Aorta (tissue), 5 donors: ENCODE data around the gene SRGAP2C. TPM values are rescaled to one million over a fixed set of nuclear protein-coding genes. Genes with fewer than 3 reads are reported as not detected.
A peak's percentile ranks its signal among the peaks of the same experiment; 100 is the strongest.
"Not testable (repeated sequence)": the region's sequence is repeated elsewhere in the genome, so short reads cannot be mapped to it uniquely, and the experiment has no call there.

Source experiments
- ATAC-seq: fragments of 200-7000 bp; cut with Tn5 transposase; one replicate; pipeline ENCODE4 v1.9.1; 2022; ENCODE audit warnings: moderate library complexity; ENCODE audit not compliant: low FRiP score
- DNase-seq, 2 donors: peaks; one replicate each; pipeline ENCODE4 v3.0.0-alpha.2; 2020
- H3K27ac ChIP-seq, 2 donors: one replicate each; pipeline ENCODE4 v1.5.1; 2013; ENCODE audit warnings: low read length in 2 of 2, mild to moderate bottlenecking in 2 of 2, moderate library complexity in 2 of 2, control low read depth in 1 of 2, inconsistent platforms in 1 of 2, low read depth in 1 of 2
- H3K27me3 ChIP-seq, 2 donors: one replicate each; pipeline ENCODE4 v1.6.1; 2013; ENCODE audit warnings: control low read depth in 1 of 2, low read length in 1 of 2, mild to moderate bottlenecking in 1 of 2, moderate library complexity in 1 of 2; ENCODE audit not compliant: insufficient read depth in 2 of 2, control insufficient read depth in 1 of 2
- H3K36me3 ChIP-seq, 2 donors: one replicate each; pipeline ENCODE4 v1.6.1; 2013; ENCODE audit warnings: control low read depth in 1 of 2, low read length in 1 of 2, mild to moderate bottlenecking in 1 of 2; ENCODE audit not compliant: insufficient read depth in 2 of 2, control insufficient read depth in 1 of 2
- H3K4me1 ChIP-seq, 2 donors: one replicate each; pipeline ENCODE4 v1.6.1; 2013; ENCODE audit warnings: low read length in 2 of 2, control low read depth in 1 of 2, mild to moderate bottlenecking in 1 of 2, moderate library complexity in 1 of 2; ENCODE audit not compliant: insufficient read depth in 2 of 2, control insufficient read depth in 1 of 2
- H3K4me3 ChIP-seq, 2 donors: one replicate each; pipeline ENCODE4 v1.5.1; 2013; ENCODE audit warnings: low read length in 2 of 2, control low read depth in 1 of 2, mild to moderate bottlenecking in 1 of 2
- H3K9me3 ChIP-seq: one replicate; pipeline ENCODE4 v1.6.1; 2013; ENCODE audit warnings: mild to moderate bottlenecking, low read length; ENCODE audit not compliant: control insufficient read depth
- WGBS, 2 donors: extraction: QIAGEN DNeasy Blood & Tissue Kit; methylation state at CpG; one replicate each; pipeline ENCODE4 v1.1.7; 2013; 5-methylcytosine and 5-hydroxymethylcytosine counted together
- intact Hi-C, 2 donors: fragments of 100-400 bp; cut with DNase I; formaldehyde crosslinking; loops; one replicate each; pipeline versions ENCODE4 v1.14.2 to v1.15.0; 2022
- polyA plus RNA-seq, 2 donors: library from polyadenylated mRNA; stranded (reverse); fragments of 200-250 nt; gene quantifications; one replicate each; pipeline ENCODE4 v1.2.3, GENCODE V29; 2013
- total RNA-seq, 2 donors: library from RNA; stranded (reverse); fragmentation: NEBNext Ultra II Directional; extraction: Animal tissue kit (Norgen Biotek cat#: 25700); gene quantifications; one replicate each; pipeline ENCODE4 v1.2.1, GENCODE V29; 2021
- donor health status: healthy with polysubstance abuse.
- donor health status: Bipolar disorder and iron deficiency.
- donor health status: DM: no; HTN: no; CAD: no.
- donor health status: DM: no; HTN: no; CAD: no.
- donor health status: DM: yes; HTN: yes; CAD: no.

SRGAP2C gene
- total and polyA plus RNA-seq, 4 donors = 4.4 to 42.7 (median 22.0) TPM

- DNase-seq, H3K27me3 ChIP-seq, H3K4me3 ChIP-seq, H3K9me3 ChIP-seq, H3K4me1 ChIP-seq, H3K36me3 ChIP-seq, H3K27ac ChIP-seq, intact Hi-C loops, ATAC-seq: not testable (repeated sequence)
- no CpG with 5 or more reads among the region's 4 CpGs for WGBS, 2 donors
Measured at GRCh38 chr1:121296563-121296962, 111.8 kb downstream of the SRGAP2C start.

DNA sequence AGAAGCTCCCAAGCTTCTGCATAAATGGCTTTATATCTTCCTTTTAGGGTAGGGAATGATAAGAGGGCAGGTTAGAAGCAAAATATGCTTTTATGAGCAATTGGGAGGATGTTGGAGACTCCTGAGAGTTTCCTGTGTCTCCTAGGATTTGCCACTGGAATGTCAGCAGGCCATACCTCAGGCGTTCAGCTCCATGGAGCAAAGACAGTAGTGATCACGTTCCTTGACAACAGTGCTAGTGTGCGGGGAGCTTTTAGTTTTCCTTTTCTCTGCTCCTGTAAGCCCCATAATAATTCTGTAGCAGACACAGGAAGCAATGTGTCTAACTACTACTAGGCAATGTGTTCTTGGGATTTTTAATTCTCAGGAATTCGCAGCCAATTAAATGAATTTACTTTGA is 113.8 kb downstream of the SRGAP2C start:
- intact Hi-C loops, ATAC-seq, H3K27me3 ChIP-seq, H3K9me3 ChIP-seq, H3K4me1 ChIP-seq, H3K27ac ChIP-seq, H3K36me3 ChIP-seq, DNase-seq, H3K4me3 ChIP-seq: not testable (repeated sequence)
- no CpG with 5 or more reads among the region's 4 CpGs for WGBS, 2 donors

GRCh38 chr1:121299514-121300149 is 114.9 kb downstream of the SRGAP2C start:
- intact Hi-C loops, H3K36me3 ChIP-seq, H3K9me3 ChIP-seq, H3K27me3 ChIP-seq, ATAC-seq, H3K4me3 ChIP-seq, H3K4me1 ChIP-seq, H3K27ac ChIP-seq, DNase-seq: not testable (repeated sequence)
- 70 to 95% methylated on average over 1 to 3 of the region's 6 CpGs for WGBS, 2 donors

- DNase-seq, H3K9me3 ChIP-seq, H3K27ac ChIP-seq, ATAC-seq, intact Hi-C loops, H3K27me3 ChIP-seq, H3K36me3 ChIP-seq, H3K4me1 ChIP-seq, H3K4me3 ChIP-seq: not testable (repeated sequence)
- WGBS, 2 donors = 95 to 100% methylated on average over 2 of the region's 2 CpGs
Measured at GRCh38 chr1:121301876-121302275, 117.1 kb downstream of the SRGAP2C start.

- H3K36me3 ChIP-seq, H3K4me1 ChIP-seq, H3K4me3 ChIP-seq, H3K27me3 ChIP-seq, H3K9me3 ChIP-seq, H3K27ac ChIP-seq, intact Hi-C loops, ATAC-seq: not testable (repeated sequence)
- WGBS, 2 donors = 25 to 31% methylated on average over 2 to 3 of the region's 3 CpGs
- peak in 1 of 2 donors; percentile 14 for DNase-seq
Measured at GRCh38 chr1:121307759-121308158, 123.0 kb downstream of the SRGAP2C start.

DNA sequence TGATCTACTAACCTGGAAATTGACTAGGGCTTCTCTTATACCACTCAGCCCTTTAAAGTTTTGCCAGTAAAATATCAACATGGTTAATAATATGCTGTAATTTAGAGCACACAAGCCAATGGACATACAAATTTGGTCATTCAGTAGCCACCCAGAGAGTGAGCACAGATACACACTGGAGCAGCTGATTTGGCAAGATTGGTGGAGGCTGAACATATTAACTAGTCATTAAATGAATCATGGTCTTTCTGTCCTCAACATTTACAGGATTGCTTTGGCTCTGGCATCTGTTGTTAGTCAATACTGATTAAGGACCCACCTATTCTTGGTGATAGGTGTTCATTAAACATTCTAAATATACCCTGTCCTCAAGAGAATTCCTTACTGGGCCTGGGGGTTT is 130.7 kb downstream of the SRGAP2C start:
- H3K27me3 ChIP-seq, ATAC-seq: not testable (repeated sequence)

DNA sequence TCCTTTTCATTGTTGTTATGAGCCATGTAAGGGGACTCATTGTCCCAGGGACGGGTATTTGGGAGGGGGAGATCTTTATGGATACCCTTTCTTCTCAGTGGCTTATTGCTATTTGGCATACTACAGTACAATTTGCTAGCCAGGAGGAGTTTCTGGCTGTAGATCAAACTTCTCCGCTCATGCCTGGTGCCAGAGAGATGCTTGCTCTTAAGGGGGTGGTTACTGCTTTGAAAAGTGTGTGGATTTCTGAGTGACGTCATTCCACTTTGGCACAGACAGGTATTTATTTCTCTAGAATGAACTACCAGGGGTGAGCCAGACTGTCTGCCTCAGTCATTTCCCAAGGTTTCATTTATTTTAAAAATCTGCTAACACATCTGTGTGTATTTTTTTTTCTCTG is 131.3 kb downstream of the SRGAP2C start:
- intact Hi-C loops, H3K9me3 ChIP-seq, H3K4me1 ChIP-seq, DNase-seq, ATAC-seq, H3K27ac ChIP-seq, H3K4me3 ChIP-seq, H3K36me3 ChIP-seq, H3K27me3 ChIP-seq: not testable (repeated sequence)
- 44% methylated on average over 3 of the region's 3 CpGs; no CpG with 5 or more reads in 1 of the 2 donors for WGBS, 2 donors

More for the DNA sequence above, 130.7 kb downstream of the SRGAP2C start:
- H3K4me1 ChIP-seq, H3K27ac ChIP-seq, H3K36me3 ChIP-seq, H3K4me3 ChIP-seq, H3K9me3 ChIP-seq, DNase-seq, intact Hi-C loops: not testable (repeated sequence)

- H3K27ac ChIP-seq, H3K4me1 ChIP-seq, DNase-seq, H3K9me3 ChIP-seq, H3K27me3 ChIP-seq, ATAC-seq, H3K36me3 ChIP-seq, H3K4me3 ChIP-seq, intact Hi-C loops: not testable (repeated sequence)
- WGBS, 2 donors = 14% methylated on average over 2 of the region's 11 CpGs; no CpG with 5 or more reads in 1 of the 2 donors
Measured at GRCh38 chr1:121317491-121318468, 133.0 kb downstream of the SRGAP2C start.
